Measurements from ENCODE around the gene RNF114. TPM values are rescaled to one million over a fixed set of nuclear protein-coding genes. Genes with fewer than 3 reads are reported as not detected.
A peak's percentile ranks its signal among the peaks of the same experiment; 100 is the strongest.

The RNF114 gene
- polyA plus RNA-seq, 1 of the 3 experiments (the other 2 are of a cell fraction): 55.0 TPM

GRCh38 chr20:49961413-49961812 is 25.2 kb downstream of the RNF114 start (continued):
- no peak for TF ChIP-seq USF2 (IDR thresholded peaks at IDR 0.05; ENCODE audit: borderline replicate concordance, low read depth, low read length)
- TF ChIP-seq CHD2 (IDR thresholded peaks at IDR 0.05; ENCODE audit: low read length, partially characterized antibody): no peak
- no peak for TF ChIP-seq IRF3 (IDR thresholded peaks at IDR 0.05; ENCODE audit: low read depth, low read length)
- TF ChIP-seq POLR2AphosphoS5 (IDR thresholded peaks at IDR 0.05; ENCODE audit: low read depth, low read length): no peak
- no peak for TF ChIP-seq SIN3A (IDR thresholded peaks at IDR 0.05; ENCODE audit: borderline replicate concordance, low read depth, low read length)
- TF ChIP-seq MAX (IDR thresholded peaks at IDR 0.05; ENCODE audit: low read depth): no peak
- TF ChIP-seq YY1 (IDR thresholded peaks at IDR 0.05; ENCODE audit: low read depth): no peak

GRCh38 chr20:49964964-49965780 is 29.0 kb downstream of the RNF114 start:
- Histone ChIP-seq H3K36me3 (replicated peaks in 1 of 2; ENCODE audit: control insufficient read depth in 1 of 2, insufficient read depth in 2 of 2, low read length in 1 of 2) (peaks cover 0 to 4% of the 10 kb centered on the region in 2 experiments), H3K4me3 (ENCODE audit: low read depth in 2 of 2, low read length in 1 of 2) (no peak overlapping the region; a peak in 1 of 4 replicates), H3K9me3 (no peaks in the 10 kb centered on the region), H3K79me2 (ENCODE audit: insufficient read depth) (no peaks in the 10 kb centered on the region), H3K4me2 (no peak overlapping the region), H3K27ac (ENCODE audit: low read depth in 2 of 2, low read length in 1 of 2) (no peak overlapping the region), H3K4me1 (ENCODE audit: control insufficient read depth in 1 of 2, insufficient read depth in 2 of 2, low read depth in 1 of 2, low read length in 1 of 2) (peaks cover 0 to 2% of the 10 kb centered on the region in 2 experiments; a peak in 1 of 4 replicates), H3K9ac (no peak overlapping the region), H3K27me3 (ENCODE audit: insufficient read depth) (no peaks in the 10 kb centered on the region), H2AFZ (ENCODE audit: low read depth) (no peak overlapping the region), H4K20me1 (ENCODE audit: insufficient read depth) (no peaks in the 10 kb centered on the region), H3K9me2 (no peaks in the 10 kb centered on the region), H3F3A (replicated peaks; ENCODE audit: insufficient read depth) (peaks cover 13% of the 10 kb centered on the region)
- peak; percentile 78 for DNase-seq
- TF ChIP-seq CTCF (IDR thresholded peaks at IDR 0.05) (peak; percentile 72), RAD21 (IDR thresholded peaks at IDR 0.05; ENCODE audit: low read length) (peak; percentile 29; the same call in 1 of the 2 replicates), FOXJ3 (CRISPR knock-in tag; IDR thresholded peaks at IDR 0.05) (no peak), PBX3 (IDR thresholded peaks at IDR 0.05) (peak; percentile 49), JUND (IDR thresholded peaks at IDR 0.05) (no peak), FOSL2 (IDR thresholded peaks at IDR 0.05; ENCODE audit: borderline replicate concordance, low read depth) (no peak)
- 72% methylated on average over 5 of the region's 5 CpGs for WGBS (ENCODE audit: low lambda C conversion rate)
- ChIA-PET CTCF (interaction anchor here (0.7 to 5.9 kb wide), 19 partner anchors 9 to 150 kb away, joined by 3 to 49 read pairs (median 3); no protein-coding TSS in a partner anchor), POLR2A (no interaction called here)
